DOHH2 (cell line): ENCODE measurements around the gene C8A.

ENCODE experiments used
- EZH2phosphoT487 ChIP-seq: fragments of 200-600 bp; sonication (generic); IDR thresholded peaks from 2 replicates; pipeline ENCODE4 v1.6.1; 2017; ENCODE audit warnings: borderline replicate concordance, mild to moderate bottlenecking, antibody characterized with exemption, low read length, moderate library complexity, mixed read lengths
- TF ChIP-seq, protein P1 (sequence below): fragments of 200-600 bp; sonication (generic); IDR thresholded peaks from one replicate; pipeline ENCODE4 v1.5.1; 2014; ENCODE audit warnings: antibody characterized with exemption, mild to moderate bottlenecking, low read depth, low read length; ENCODE audit not compliant: poor library complexity, severe bottlenecking

DNA sequence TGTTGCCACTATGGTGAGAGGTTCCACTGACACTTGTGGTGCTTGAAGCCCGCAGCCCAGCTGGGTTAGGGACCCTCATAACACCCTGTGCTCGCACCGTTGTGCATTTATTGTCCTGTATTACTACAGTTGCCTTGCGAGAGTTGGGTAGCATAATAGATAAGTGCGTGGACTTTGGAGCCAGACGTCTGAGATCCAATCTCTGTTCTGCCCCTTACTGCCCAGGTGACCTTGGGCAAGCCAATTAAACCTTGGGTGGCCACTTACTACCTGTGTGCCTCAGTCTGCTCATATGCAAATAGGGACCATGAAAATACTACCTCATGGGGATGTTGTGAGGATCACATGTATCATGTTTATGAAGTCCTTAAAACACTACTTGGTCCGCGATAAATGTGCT is 97.9 kb downstream of the C8A start:
- TF ChIP-seq, protein P1, sequence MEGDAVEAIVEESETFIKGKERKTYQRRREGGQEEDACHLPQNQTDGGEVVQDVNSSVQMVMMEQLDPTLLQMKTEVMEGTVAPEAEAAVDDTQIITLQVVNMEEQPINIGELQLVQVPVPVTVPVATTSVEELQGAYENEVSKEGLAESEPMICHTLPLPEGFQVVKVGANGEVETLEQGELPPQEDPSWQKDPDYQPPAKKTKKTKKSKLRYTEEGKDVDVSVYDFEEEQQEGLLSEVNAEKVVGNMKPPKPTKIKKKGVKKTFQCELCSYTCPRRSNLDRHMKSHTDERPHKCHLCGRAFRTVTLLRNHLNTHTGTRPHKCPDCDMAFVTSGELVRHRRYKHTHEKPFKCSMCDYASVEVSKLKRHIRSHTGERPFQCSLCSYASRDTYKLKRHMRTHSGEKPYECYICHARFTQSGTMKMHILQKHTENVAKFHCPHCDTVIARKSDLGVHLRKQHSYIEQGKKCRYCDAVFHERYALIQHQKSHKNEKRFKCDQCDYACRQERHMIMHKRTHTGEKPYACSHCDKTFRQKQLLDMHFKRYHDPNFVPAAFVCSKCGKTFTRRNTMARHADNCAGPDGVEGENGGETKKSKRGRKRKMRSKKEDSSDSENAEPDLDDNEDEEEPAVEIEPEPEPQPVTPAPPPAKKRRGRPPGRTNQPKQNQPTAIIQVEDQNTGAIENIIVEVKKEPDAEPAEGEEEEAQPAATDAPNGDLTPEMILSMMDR = no peak
- TF ChIP-seq EZH2phosphoT487 = no peak
